ENCODE measurements around the gene CD82.

The CD82 gene

DNA sequence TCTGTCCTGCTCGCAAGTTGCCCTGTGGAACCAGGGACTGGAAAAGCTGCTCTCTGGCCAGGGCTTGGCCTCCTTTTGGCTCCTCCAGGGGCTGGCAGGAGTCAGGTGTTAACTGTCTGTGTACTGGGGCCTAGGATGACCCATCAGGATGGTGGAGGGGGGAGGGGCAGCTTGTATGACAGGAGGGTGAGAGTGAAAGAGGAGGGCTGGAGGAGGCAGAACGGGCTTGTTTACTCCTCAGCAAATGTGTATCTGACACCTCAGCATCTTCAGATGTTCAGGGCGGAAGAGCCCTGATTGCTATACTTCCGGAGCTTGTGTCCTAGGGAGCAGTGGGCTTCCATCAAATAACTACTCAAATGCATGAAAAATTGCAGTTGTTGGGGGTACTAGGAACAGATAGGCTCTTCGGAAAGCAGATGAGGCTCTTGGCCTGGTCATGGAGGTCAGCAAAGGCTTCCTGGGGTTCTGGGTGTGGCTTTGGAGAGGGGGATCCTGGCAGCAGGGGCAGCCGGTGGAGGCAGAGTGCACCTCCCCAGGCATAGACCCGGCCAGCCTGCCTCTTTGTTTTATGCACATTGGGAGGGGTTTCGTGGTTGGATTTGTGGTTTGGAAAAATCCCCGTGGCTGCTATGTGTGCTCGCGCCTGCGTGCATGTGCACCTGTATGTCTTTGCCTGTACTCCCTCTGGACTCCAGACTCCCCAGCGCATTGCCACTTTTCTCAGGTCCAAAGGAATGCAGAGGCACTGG is 31.2 kb downstream of the CD82 start:
- in situ Hi-C loops (cut with HindIII; ENCODE audit: low sequenced_read_pairs) = no loop called here
- DNase-seq (ENCODE audit: low read depth) = peak; percentile 12
- TF ChIP-seq, protein P1, sequence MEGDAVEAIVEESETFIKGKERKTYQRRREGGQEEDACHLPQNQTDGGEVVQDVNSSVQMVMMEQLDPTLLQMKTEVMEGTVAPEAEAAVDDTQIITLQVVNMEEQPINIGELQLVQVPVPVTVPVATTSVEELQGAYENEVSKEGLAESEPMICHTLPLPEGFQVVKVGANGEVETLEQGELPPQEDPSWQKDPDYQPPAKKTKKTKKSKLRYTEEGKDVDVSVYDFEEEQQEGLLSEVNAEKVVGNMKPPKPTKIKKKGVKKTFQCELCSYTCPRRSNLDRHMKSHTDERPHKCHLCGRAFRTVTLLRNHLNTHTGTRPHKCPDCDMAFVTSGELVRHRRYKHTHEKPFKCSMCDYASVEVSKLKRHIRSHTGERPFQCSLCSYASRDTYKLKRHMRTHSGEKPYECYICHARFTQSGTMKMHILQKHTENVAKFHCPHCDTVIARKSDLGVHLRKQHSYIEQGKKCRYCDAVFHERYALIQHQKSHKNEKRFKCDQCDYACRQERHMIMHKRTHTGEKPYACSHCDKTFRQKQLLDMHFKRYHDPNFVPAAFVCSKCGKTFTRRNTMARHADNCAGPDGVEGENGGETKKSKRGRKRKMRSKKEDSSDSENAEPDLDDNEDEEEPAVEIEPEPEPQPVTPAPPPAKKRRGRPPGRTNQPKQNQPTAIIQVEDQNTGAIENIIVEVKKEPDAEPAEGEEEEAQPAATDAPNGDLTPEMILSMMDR (IDR thresholded peaks at IDR 0.05; ENCODE audit: low read depth, low read length, missing control alignments) = no peak
- no peak overlapping the region for H3K4me3 ChIP-seq (ENCODE audit: low read depth, low read length)

DNA sequence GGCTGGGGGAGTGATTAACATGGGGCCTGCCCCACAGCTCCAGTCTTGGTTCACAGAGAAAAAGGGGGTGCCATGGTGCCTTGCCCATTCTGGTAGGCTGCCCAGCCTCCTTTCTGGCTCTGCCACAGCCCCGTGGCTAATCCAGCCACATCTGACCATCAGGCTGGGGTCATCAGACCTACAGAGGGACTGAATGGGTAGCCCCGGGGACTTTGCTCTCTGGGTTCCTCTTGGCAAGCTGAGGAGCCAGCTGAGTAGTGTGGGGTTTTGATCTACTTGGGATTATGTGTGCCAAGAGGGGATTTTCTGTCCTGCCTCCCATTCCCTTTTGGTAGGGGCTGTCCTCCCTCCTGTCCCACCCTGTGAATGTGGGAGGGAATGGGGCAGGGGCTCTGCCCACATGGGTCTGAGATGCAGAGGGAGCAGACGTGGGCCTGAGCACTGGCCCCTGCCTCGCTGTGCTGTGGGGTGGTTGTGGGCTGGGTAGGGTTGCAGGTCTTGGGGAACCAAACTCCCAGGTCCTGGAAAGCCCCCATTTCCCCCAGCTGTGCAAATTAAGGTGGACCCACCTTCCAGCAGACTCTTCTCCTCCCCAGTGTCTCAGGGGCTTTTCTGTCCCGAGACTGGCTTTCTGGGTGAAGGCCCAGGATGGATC is 32.0 kb downstream of the CD82 start:
- in situ Hi-C loops (cut with HindIII; ENCODE audit: low sequenced_read_pairs) = no loop called here
- TF ChIP-seq, protein P1 (IDR thresholded peaks at IDR 0.05; ENCODE audit: low read depth, low read length, missing control alignments) = no peak
- no peak overlapping the region for H3K4me3 ChIP-seq (ENCODE audit: low read depth, low read length)
- DNase-seq (ENCODE audit: low read depth) = no peak

DNA sequence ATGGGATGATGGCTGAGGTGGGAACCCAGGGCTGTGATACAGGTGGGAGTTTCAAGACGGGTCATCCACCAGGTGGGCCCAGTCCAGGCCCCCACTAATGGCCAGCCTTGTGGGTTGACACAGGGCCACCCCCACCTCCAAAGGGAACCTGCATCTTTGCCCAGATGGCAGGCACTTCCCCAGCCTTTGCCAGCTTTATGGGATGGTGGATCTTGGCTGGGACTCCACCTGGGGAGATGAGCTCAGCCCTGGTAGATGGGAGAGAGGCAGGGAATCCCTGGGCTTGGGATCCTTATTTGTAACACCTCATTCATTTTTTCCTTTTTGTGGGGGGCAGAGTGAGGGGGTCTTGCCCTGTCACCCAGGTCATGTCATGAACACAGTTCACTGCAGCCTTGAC is 33.4 kb downstream of the CD82 start:
- no peak overlapping the region for H3K4me3 ChIP-seq (ENCODE audit: low read depth, low read length)
- TF ChIP-seq, protein P1 (IDR thresholded peaks at IDR 0.05; ENCODE audit: low read depth, low read length, missing control alignments) = no peak
- in situ Hi-C loops (cut with HindIII; ENCODE audit: low sequenced_read_pairs) = no loop called here
- DNase-seq (ENCODE audit: low read depth) = no peak

DNA sequence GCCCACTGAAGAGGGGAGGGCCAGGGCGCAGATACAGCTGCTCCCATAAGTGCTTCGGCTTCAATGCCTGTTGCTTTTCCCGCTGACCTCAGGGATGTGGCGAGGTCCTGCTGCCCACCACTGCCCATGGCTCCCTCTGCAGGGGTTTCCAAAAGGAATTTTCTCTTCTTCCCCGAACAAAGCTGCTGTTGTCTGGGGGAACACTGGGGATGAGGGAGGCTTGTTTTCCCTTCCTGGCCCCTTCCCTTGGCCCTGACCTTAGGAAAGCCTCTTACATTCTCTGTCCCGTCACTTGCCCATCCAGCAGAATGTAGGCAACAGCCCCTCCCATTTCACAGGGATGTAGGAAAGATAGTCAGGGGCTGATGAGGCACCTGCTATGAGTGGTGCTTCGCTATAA is 34.8 kb downstream of the CD82 start:
- DNase-seq (ENCODE audit: low read depth) = no peak
- in situ Hi-C loops (cut with HindIII; ENCODE audit: low sequenced_read_pairs) = no loop called here
- TF ChIP-seq, protein P1 (IDR thresholded peaks at IDR 0.05; ENCODE audit: low read depth, low read length, missing control alignments) = no peak
- no peak overlapping the region for H3K4me3 ChIP-seq (ENCODE audit: low read depth, low read length)

DNA sequence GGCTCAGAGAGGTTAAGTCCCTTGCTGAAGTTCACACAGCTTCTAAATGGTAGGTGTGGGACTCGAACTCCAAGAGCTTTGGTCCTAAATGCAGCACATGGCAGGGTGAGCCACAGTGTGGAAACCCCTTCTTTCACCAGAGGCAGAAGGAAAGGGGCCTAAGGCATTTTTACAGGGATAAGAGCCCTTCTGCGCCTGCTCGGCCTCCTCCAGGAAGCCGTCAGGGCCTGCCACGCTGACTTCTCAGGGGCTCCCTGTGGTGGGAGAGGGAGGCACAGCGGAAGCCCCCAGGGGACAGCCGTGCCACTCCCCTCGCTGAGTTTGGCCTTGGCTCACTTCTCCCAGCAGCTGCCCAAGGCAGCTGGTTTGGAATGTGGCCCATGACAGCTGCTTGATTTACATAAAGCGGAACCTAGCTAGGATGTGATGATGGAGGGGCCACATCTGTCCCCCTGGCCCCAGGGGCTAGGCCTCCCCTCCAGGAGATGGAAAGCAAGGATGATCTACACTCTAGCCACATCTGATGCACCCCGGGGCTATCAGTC is 35.4 kb downstream of the CD82 start:
- DNase-seq (ENCODE audit: low read depth) = no peak
- in situ Hi-C loops (cut with HindIII; ENCODE audit: low sequenced_read_pairs) = no loop called here
- TF ChIP-seq, protein P1 (IDR thresholded peaks at IDR 0.05; ENCODE audit: low read depth, low read length, missing control alignments) = no peak
- H3K4me3 ChIP-seq (ENCODE audit: low read depth, low read length) = no peak overlapping the region

DNA sequence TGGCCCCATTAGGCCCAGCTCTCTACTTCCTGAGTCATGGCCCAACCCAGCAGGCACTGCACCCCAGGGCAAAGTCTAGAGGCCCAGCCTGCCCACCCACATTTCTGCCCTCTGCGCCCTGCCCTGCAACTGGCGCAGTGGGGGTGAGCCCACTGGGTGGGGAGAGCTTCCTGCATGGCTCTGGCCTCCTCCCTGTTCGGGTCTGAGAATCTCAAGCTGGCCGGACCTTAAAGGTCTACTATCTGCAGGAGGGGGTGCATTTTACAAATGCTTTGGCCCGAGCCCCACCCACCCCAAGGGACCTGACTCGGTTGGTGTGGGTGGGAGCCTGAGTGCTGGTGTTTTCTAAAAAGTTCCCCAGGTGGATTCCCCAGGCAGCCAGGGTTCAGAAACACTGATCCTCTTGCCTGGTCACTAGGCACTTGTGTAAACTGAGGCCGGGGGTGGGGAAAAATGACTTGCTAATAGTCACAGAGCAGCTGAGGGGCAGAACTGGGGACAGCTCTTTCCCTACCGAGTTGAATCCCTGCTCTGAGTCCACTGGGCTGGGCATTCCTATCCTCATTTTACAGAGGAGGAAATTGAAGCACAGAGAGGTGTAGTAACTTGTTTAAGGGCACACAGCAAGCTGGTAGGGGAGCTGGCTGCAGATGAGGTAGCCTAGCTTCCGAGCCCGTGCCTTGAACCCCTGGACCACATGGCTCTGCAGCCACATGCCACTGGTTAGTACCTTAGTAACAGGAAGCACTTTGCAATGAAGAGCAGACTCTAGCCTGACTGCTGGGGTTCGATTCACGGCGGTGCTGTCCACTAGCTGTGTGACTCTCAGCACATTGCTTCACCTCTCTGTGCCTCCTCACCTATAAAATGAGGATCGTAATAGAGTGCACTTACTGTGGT is 36.3 kb downstream of the CD82 start:
- no peak for DNase-seq (ENCODE audit: low read depth)
- in situ Hi-C loops (cut with HindIII; ENCODE audit: low sequenced_read_pairs) = no loop called here
- H3K4me3 ChIP-seq (ENCODE audit: low read depth, low read length) = no peak overlapping the region
- TF ChIP-seq, protein P1 (IDR thresholded peaks at IDR 0.05; ENCODE audit: low read depth, low read length, missing control alignments) = no peak
